WTC11 (cell line): Measurements from ENCODE around the gene KISS1R. TPM values are rescaled to one million over a fixed set of nuclear protein-coding genes. Genes with fewer than 3 reads are reported as not detected.
A peak's percentile ranks its signal among the peaks of the same experiment; 100 is the strongest.

Experiments used
- ATAC-seq: fragments of 200-7000 bp; cut with Tn5 transposase; 2 replicates; pipeline ENCODE4 v1.10.0; 2021; ENCODE audit warnings: mild to moderate bottlenecking, moderate library complexity
- CTCF ChIA-PET: fragments of 300-600 bp; sonication (Branson Sonifier 250); formaldehyde crosslinking; loops from one replicate; lab custom pipeline; 2021; ENCODE audit warnings: antibody characterized with exemption; lab: Charles Lee
- POLR2A ChIA-PET: fragments of 350-600 bp; sonication (Branson Sonifier 250); formaldehyde crosslinking; loops from one replicate; lab custom pipeline; 2021; ENCODE audit warnings: antibody characterized with exemption; lab: Charles Lee
- DNase-seq: peaks from one replicate; pipeline ENCODE4 v3.0.0; 2021; ENCODE audit warnings: low spot score
- H3K27ac Mint-ChIP-seq: 2 replicates; pipeline ENCODE4 v1.8.0; 2021; ENCODE audit warnings: mixed read lengths
- H3K27me3 Mint-ChIP-seq: 2 replicates; pipeline ENCODE4 v1.8.0; 2021; ENCODE audit warnings: low read depth, mild to moderate bottlenecking, moderate library complexity, mixed read lengths
- H3K36me3 Mint-ChIP-seq: 2 replicates; pipeline ENCODE4 v1.8.0; 2021; ENCODE audit warnings: mixed read lengths
- H3K4me1 Mint-ChIP-seq: 2 replicates; pipeline ENCODE4 v1.8.0; 2022; ENCODE audit warnings: mixed read lengths
- H3K4me3 Mint-ChIP-seq: 2 replicates; pipeline ENCODE4 v1.8.0; 2021; ENCODE audit warnings: mild to moderate bottlenecking, moderate library complexity, mixed read lengths
- H3K9me3 Mint-ChIP-seq: 2 replicates; pipeline ENCODE4 v1.8.0; 2021; ENCODE audit warnings: mixed read lengths
- AR ChIP-seq: fragments of 250-450 bp; sonication (Bioruptor Pico); IDR thresholded peaks from 2 replicates; pipeline ENCODE4 v1.9.0; 2021; ENCODE audit warnings: mild to moderate bottlenecking
- ATF6 ChIP-seq: sonication (generic); formaldehyde crosslinking; IDR thresholded peaks from 2 replicates; pipeline ENCODE4 v1.8.1; 2023; ENCODE audit warnings: mild to moderate bottlenecking, missing genetic modification reagents
- E2F5 ChIP-seq: sonication (generic); formaldehyde crosslinking; IDR thresholded peaks from 2 replicates; pipeline ENCODE4 v1.8.1; 2022; ENCODE audit warnings: mild to moderate bottlenecking, moderate library complexity, missing genetic modification reagents
- FOXK1 ChIP-seq: sonication (generic); formaldehyde crosslinking; IDR thresholded peaks from 2 replicates; pipeline ENCODE4 v1.8.0; 2022; ENCODE audit warnings: mild to moderate bottlenecking, moderate library complexity, missing genetic modification reagents
- FOXP1 ChIP-seq: sonication (generic); formaldehyde crosslinking; IDR thresholded peaks from 2 replicates; pipeline ENCODE4 v1.8.0; 2022; ENCODE audit warnings: missing genetic modification reagents, mild to moderate bottlenecking, moderate library complexity, borderline replicate concordance
- GABPB1 ChIP-seq: sonication (generic); formaldehyde crosslinking; IDR thresholded peaks from 2 replicates; pipeline ENCODE4 v1.8.1; 2023; ENCODE audit warnings: mild to moderate bottlenecking, missing genetic modification reagents
- IRF1 ChIP-seq: sonication (generic); formaldehyde crosslinking; IDR thresholded peaks from 2 replicates; pipeline ENCODE4 v1.8.0; 2023; ENCODE audit warnings: missing genetic modification reagents
- JAZF1 ChIP-seq: fragments of 250-450 bp; sonication (Bioruptor Pico); IDR thresholded peaks from 2 replicates; pipeline ENCODE4 v1.9.0; 2021; ENCODE audit warnings: moderate library complexity, mild to moderate bottlenecking, inconsistent platforms
- MXD4 ChIP-seq: fragments of 250-450 bp; sonication (Bioruptor Pico); IDR thresholded peaks from 2 replicates; pipeline ENCODE4 v1.8.0; 2021; ENCODE audit warnings: mild to moderate bottlenecking, moderate library complexity, borderline replicate concordance
- NFATC4 ChIP-seq: fragments of 250-450 bp; sonication (Bioruptor Pico); IDR thresholded peaks from 2 replicates; pipeline ENCODE4 v1.9.0; 2021; ENCODE audit warnings: mild to moderate bottlenecking
- PREB ChIP-seq: sonication (generic); formaldehyde crosslinking; IDR thresholded peaks from 2 replicates; pipeline ENCODE4 v1.8.1; 2022; ENCODE audit warnings: mild to moderate bottlenecking, missing genetic modification reagents, moderate library complexity, borderline replicate concordance
- SP1 ChIP-seq: sonication (generic); formaldehyde crosslinking; conservative IDR thresholded peaks from 2 replicates; pipeline ENCODE4 v1.8.1; 2022; ENCODE audit warnings: missing genetic modification reagents
- USF2 ChIP-seq: sonication (generic); formaldehyde crosslinking; IDR thresholded peaks from 2 replicates; pipeline ENCODE4 v1.8.1; 2023; ENCODE audit warnings: mild to moderate bottlenecking, missing genetic modification reagents, moderate library complexity
- ZMAT4 ChIP-seq: fragments of 250-450 bp; sonication (Bioruptor Pico); IDR thresholded peaks from 2 replicates; pipeline ENCODE4 v1.9.0; 2021; ENCODE audit warnings: mild to moderate bottlenecking
- ZNF121 ChIP-seq: sonication (generic); formaldehyde crosslinking; IDR thresholded peaks from 2 replicates; pipeline ENCODE4 v1.8.0; 2023; ENCODE audit warnings: missing genetic modification reagents
- ZNF263 ChIP-seq: sonication (generic); formaldehyde crosslinking; IDR thresholded peaks from 2 replicates; pipeline ENCODE4 v1.8.1; 2022; ENCODE audit warnings: low read depth, mild to moderate bottlenecking, moderate library complexity, missing genetic modification reagents
- ZNF317 ChIP-seq: sonication (generic); formaldehyde crosslinking; IDR thresholded peaks from 2 replicates; pipeline ENCODE4 v1.8.1; 2023; ENCODE audit warnings: low read depth, mild to moderate bottlenecking, moderate library complexity, missing genetic modification reagents, borderline replicate concordance
- ZNF416 ChIP-seq: fragments of 250-450 bp; sonication (Bioruptor Pico); IDR thresholded peaks from 2 replicates; pipeline ENCODE4 v1.9.0; 2021; ENCODE audit warnings: mild to moderate bottlenecking, inconsistent platforms
- ZNF423 ChIP-seq: fragments of 250-450 bp; sonication (Bioruptor Pico); IDR thresholded peaks from 2 replicates; pipeline ENCODE4 v2.1.2; 2022; ENCODE audit warnings: mild to moderate bottlenecking, moderate library complexity
- total RNA-seq: library from RNA; stranded (reverse); gene quantifications from 3 replicates; pipeline ENCODE4 v1.2.3, GENCODE V29; 2021

The KISS1R gene
- total RNA-seq, 1 experiment from 2014 or later: 2.9 TPM

- TF ChIP-seq ZNF416 (CRISPR knock-in tag) (no peak), MXD4 (CRISPR knock-in tag) (no peak), FOXK1 (CRISPR knock-in tag) (no peak), E2F5 (no peak), ATF6 (no peak)
These were observed 45.7 kb downstream of the KISS1R start (continued) for GRCh38 chr19:962683-963400.

- no peak for DNase-seq
- Mint-ChIP-seq H3K36me3 (peaks cover 54% of the 10 kb centered on the region), H3K27ac (0 out of 2 replicates have a peak overlapping the region, but pooled peaks have one; percentile 51), H3K4me3 (no peak overlapping the region)
- TF ChIP-seq SP1 (CRISPR knock-in tag): no peak
- no peak for TF ChIP-seq ZNF317
- no peak for TF ChIP-seq NFATC4
- no peak for TF ChIP-seq JAZF1 (CRISPR knock-in tag)
- TF ChIP-seq ZNF416 (CRISPR knock-in tag): no peak
- TF ChIP-seq FOXP1 (CRISPR knock-in tag): no peak
- TF ChIP-seq GABPB1 (CRISPR knock-in tag): no peak
- no peak for TF ChIP-seq IRF1 (CRISPR knock-in tag)
- no peak for TF ChIP-seq AR (CRISPR knock-in tag)
- TF ChIP-seq USF2 (CRISPR knock-in tag): no peak
- TF ChIP-seq ZNF263 (CRISPR knock-in tag): no peak
- TF ChIP-seq PREB (CRISPR knock-in tag): no peak
- TF ChIP-seq ZNF423: no peak
- no peak for TF ChIP-seq ZMAT4 (CRISPR knock-in tag)
- no peak for TF ChIP-seq ZNF121 (CRISPR knock-in tag)
- TF ChIP-seq, all 79 proteins: peak for 0
- H3K4me1 Mint-ChIP-seq: peaks cover 14% of the 10 kb centered on the region
- H3K27me3 Mint-ChIP-seq: no peaks in the 10 kb centered on the region
- peaks cover 16% of the 10 kb centered on the region for H3K9me3 Mint-ChIP-seq
- POLR2A ChIA-PET: interaction anchor here (0.6 kb wide), 1 partner anchor 272 kb away, joined by 7 read pairs; no protein-coding TSS in a partner anchor
- CTCF ChIA-PET: no interaction called here
- peak; percentile 69 for ATAC-seq
These were observed 46.4 kb downstream of the KISS1R start for GRCh38 chr19:963486-963951.
